MM.1S (cell line): ENCODE data around the gene ZNF335.

ENCODE experiments used
- DNase-seq: peaks from one replicate; pipeline ENCODE4 v3.0.0-alpha.2; 2015
- H2AFZ ChIP-seq: fragments of 300-600 bp; sonication (generic); 2 replicates; pipeline ENCODE4 v1.6.0; 2016; ENCODE audit warnings: antibody characterized with exemption, low read length
- H3F3A ChIP-seq: fragments of 300-600 bp; sonication (generic); 2 replicates; pipeline ENCODE4 v1.6.1; 2016; ENCODE audit warnings: mild to moderate bottlenecking, antibody characterized with exemption, low read length, moderate library complexity, mixed read lengths; ENCODE audit not compliant: insufficient read depth
- H3K27ac ChIP-seq: fragments of 300-600 bp; sonication (generic); 2 replicates; pipeline ENCODE4 v1.5.1; 2016; ENCODE audit warnings: mild to moderate bottlenecking, low read length
- H3K27me3 ChIP-seq: fragments of 300-600 bp; sonication (generic); replicated peaks from 2 replicates; pipeline ENCODE4 v1.6.0; 2016; ENCODE audit warnings: low read length; ENCODE audit not compliant: insufficient read depth
- H3K36me3 ChIP-seq: fragments of 300-600 bp; sonication (generic); replicated peaks from 2 replicates; pipeline ENCODE4 v1.6.1; 2016; ENCODE audit warnings: mild to moderate bottlenecking, low read length, mixed read lengths; ENCODE audit not compliant: insufficient read depth
- H3K4me1 ChIP-seq: fragments of 300-600 bp; sonication (generic); 2 replicates; pipeline ENCODE4 v1.6.1; 2016; ENCODE audit warnings: low read length, mixed read lengths
- H3K4me2 ChIP-seq: fragments of 300-600 bp; sonication (generic); 2 replicates; pipeline ENCODE4 v1.6.0; 2016; ENCODE audit warnings: low read depth, low read length
- H3K4me3 ChIP-seq: fragments of 300-600 bp; sonication (generic); 2 replicates; pipeline ENCODE4 v1.5.1; 2016; ENCODE audit warnings: low read length, mixed read lengths
- H3K79me2 ChIP-seq: fragments of 300-600 bp; sonication (generic); 2 replicates; pipeline ENCODE4 v1.6.1; 2016; ENCODE audit warnings: mixed run types, low read length, mixed read lengths
- H3K9ac ChIP-seq: fragments of 300-600 bp; sonication (generic); 2 replicates; pipeline ENCODE4 v1.6.1; 2016; ENCODE audit warnings: low read length, mixed read lengths
- H3K9me2 ChIP-seq: fragments of 300-600 bp; sonication (generic); replicated peaks from 2 replicates; pipeline ENCODE4 v1.6.1; 2016; ENCODE audit warnings: mild to moderate bottlenecking, low read length, mixed read lengths; ENCODE audit not compliant: insufficient read depth
- H3K9me3 ChIP-seq: fragments of 300-600 bp; sonication (generic); replicated peaks from 2 replicates; pipeline ENCODE4 v1.6.1; 2016; ENCODE audit warnings: mild to moderate bottlenecking, low read length, mixed read lengths; ENCODE audit not compliant: insufficient read depth
- H4K20me1 ChIP-seq: fragments of 300-600 bp; sonication (generic); 2 replicates; pipeline ENCODE4 v1.6.1; 2016; ENCODE audit warnings: mild to moderate bottlenecking, low read length, moderate library complexity, mixed read lengths; ENCODE audit not compliant: insufficient read depth
- EZH2 ChIP-seq: fragments of 300-600 bp; sonication (generic); optimal IDR thresholded peaks from 2 replicates; pipeline ENCODE3; 2017; ENCODE audit warnings: low read depth, mild to moderate bottlenecking, antibody characterized with exemption, low read length, mixed read lengths
- EZH2phosphoT487 ChIP-seq: fragments of 300-600 bp; sonication (generic); IDR thresholded peaks from 2 replicates; pipeline ENCODE4 v1.6.1; 2018; ENCODE audit warnings: antibody characterized with exemption, low read length
- TF ChIP-seq, protein P1 (sequence below): fragments of 300-600 bp; sonication (generic); IDR thresholded peaks from 2 replicates; pipeline ENCODE4 v1.5.1; 2016; ENCODE audit warnings: antibody characterized with exemption, low read length, mixed read lengths

The ZNF335 gene

DNA sequence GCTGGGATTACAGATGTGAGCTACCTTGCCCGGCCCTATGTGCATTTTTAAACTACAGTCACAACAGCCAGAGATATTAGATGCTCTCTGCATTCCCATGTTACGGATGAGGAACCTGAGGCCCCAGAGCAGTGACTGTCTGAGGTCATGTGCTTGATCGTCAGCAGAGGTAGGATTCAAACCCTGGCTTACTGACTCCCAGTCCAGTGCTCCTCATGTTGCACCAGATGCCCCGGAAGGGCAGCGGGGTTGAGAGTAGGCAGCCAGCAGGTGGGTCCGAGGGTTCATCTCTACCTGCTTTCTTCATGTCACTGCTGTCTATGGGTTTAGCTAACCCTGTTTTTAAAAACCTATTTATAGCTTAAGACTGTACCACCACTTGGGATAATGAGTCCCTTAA is 9.3 kb upstream of the ZNF335 start:
- no peak overlapping the region for H3K4me2 ChIP-seq
- no peak overlapping the region for H3K4me3 ChIP-seq
- H4K20me1 ChIP-seq = no peaks in the 10 kb centered on the region
- H2AFZ ChIP-seq = no peak overlapping the region
- no peaks in the 10 kb centered on the region for H3F3A ChIP-seq
- peaks cover 4% of the 10 kb centered on the region; the same call in 1 of the 2 replicates for H3K27me3 ChIP-seq
- no peaks in the 10 kb centered on the region for H3K9me2 ChIP-seq
- H3K36me3 ChIP-seq = no peaks in the 10 kb centered on the region
- no peak overlapping the region for H3K27ac ChIP-seq
- TF ChIP-seq EZH2 (no peak), EZH2phosphoT487 (no peak)
- TF ChIP-seq, protein P1, sequence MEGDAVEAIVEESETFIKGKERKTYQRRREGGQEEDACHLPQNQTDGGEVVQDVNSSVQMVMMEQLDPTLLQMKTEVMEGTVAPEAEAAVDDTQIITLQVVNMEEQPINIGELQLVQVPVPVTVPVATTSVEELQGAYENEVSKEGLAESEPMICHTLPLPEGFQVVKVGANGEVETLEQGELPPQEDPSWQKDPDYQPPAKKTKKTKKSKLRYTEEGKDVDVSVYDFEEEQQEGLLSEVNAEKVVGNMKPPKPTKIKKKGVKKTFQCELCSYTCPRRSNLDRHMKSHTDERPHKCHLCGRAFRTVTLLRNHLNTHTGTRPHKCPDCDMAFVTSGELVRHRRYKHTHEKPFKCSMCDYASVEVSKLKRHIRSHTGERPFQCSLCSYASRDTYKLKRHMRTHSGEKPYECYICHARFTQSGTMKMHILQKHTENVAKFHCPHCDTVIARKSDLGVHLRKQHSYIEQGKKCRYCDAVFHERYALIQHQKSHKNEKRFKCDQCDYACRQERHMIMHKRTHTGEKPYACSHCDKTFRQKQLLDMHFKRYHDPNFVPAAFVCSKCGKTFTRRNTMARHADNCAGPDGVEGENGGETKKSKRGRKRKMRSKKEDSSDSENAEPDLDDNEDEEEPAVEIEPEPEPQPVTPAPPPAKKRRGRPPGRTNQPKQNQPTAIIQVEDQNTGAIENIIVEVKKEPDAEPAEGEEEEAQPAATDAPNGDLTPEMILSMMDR = no peak
- no peaks in the 10 kb centered on the region for H3K9me3 ChIP-seq
- no peak for DNase-seq
- H3K4me1 ChIP-seq = no peaks in the 10 kb centered on the region
- no peak overlapping the region for H3K9ac ChIP-seq
- no peaks in the 10 kb centered on the region for H3K79me2 ChIP-seq

DNA sequence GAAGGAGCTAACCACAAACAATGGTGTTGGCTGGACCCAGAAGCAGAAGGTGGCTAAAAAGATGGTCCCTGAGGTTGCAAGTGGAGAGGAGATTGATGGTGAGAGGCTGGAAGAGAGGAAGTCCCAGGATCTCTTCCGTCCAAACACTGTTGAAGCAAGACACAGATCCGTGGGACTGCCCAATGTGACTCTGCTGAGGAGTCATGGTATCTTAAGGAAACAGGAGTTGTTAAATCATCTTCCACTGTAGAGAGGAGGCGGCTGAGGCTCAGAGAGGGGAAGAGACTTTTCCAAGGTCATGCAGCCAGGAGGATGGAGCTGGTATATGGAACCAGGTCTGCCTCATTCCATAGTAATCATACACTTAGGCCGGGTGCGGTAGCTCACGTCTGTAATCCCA is 4.1 kb upstream of the ZNF335 start:
- H3K27ac ChIP-seq = no peak overlapping the region
- 0 out of 2 replicates have a peak, but pooled peaks cover 4% of the 10 kb centered on the region for H3K4me1 ChIP-seq
- no peak overlapping the region for H3K4me2 ChIP-seq
- H4K20me1 ChIP-seq = no peaks in the 10 kb centered on the region
- TF ChIP-seq EZH2 (no peak), EZH2phosphoT487 (no peak)
- TF ChIP-seq, protein P1 = no peak
- no peaks in the 10 kb centered on the region for H3K9me2 ChIP-seq
- no peaks in the 10 kb centered on the region for H3K36me3 ChIP-seq
- H3K9ac ChIP-seq = no peak overlapping the region
- no peak overlapping the region for H3K4me3 ChIP-seq
- no peaks in the 10 kb centered on the region for H3K9me3 ChIP-seq
- H2AFZ ChIP-seq = no peak overlapping the region
- DNase-seq = no peak
- H3F3A ChIP-seq = no peaks in the 10 kb centered on the region
- peaks cover 5% of the 10 kb centered on the region for H3K79me2 ChIP-seq
- H3K27me3 ChIP-seq = no peaks in the 10 kb centered on the region

DNA sequence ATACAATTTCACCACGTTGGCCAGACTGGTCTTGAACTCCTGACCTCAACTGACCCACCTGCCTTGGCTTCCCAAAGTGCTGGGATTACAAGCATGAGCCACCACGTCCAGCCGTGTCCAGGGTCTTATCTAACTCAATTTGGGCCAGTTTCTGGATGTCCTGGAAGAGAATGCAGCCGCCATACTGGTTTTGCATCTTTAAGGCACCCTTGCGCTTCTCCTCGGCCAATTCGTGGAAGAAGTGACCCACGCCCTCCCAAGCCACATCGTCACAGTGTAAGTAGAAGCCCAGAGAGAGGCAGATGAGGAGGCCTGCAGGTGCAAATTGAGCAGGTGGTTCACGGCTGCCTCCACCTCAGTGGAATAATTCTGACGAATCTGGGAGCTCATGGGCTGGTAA is 3.7 kb upstream of the ZNF335 start:
- H3K9me2 ChIP-seq = no peaks in the 10 kb centered on the region
- no peak for TF ChIP-seq EZH2phosphoT487
- no peaks in the 10 kb centered on the region for H4K20me1 ChIP-seq
- peaks cover 4% of the 10 kb centered on the region; the same call in 1 of the 2 replicates for H3F3A ChIP-seq
- no peak overlapping the region for H2AFZ ChIP-seq
- H3K9me3 ChIP-seq = no peaks in the 10 kb centered on the region
- H3K27me3 ChIP-seq = no peaks in the 10 kb centered on the region
- no peak overlapping the region for H3K4me2 ChIP-seq
- no peaks in the 10 kb centered on the region for H3K36me3 ChIP-seq
- H3K27ac ChIP-seq = no peak overlapping the region
- H3K4me1 ChIP-seq = 0 out of 2 replicates have a peak, but pooled peaks cover 4% of the 10 kb centered on the region
- H3K4me3 ChIP-seq = no peak overlapping the region
- peaks cover 9% of the 10 kb centered on the region for H3K79me2 ChIP-seq
- DNase-seq = no peak
- no peak overlapping the region for H3K9ac ChIP-seq

DNA sequence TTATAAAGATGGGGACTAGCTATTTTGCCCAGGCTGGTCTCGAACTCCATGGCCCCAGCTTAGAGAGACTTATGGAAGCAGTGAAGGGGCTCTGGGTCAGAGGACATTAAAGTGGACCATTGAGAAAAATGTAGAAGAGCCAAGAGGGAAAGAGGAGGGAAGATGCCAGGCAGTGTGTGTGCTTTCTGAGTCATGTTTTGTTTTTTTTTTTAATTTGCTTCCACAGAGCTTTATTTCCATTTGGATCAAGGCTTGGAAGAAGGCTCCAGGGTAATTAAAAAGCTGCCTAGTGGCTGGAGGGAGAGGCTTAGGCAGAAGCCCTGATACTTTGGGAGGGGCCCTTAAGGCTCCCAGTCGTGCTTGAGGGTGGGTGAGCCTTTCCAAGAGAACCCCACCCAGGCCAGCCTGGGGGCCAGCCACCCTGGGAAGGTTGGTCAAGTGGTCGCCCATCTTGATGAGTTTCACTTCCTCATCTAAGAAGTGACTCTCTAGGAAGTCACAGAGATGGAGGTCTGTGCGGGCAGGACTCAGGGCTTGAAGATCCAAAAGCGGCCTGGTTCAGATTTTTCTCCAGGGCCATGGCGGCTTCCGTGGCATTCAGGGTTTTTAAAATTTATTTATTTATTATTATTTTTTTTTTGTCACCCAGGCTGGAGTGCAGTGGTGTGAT is 3.0 kb upstream of the ZNF335 start:
- no peaks in the 10 kb centered on the region for H3K9me3 ChIP-seq
- H3K9me2 ChIP-seq = no peaks in the 10 kb centered on the region
- peaks cover 8% of the 10 kb centered on the region; the same call in 1 of the 2 replicates for H3F3A ChIP-seq
- H3K27ac ChIP-seq = no peak overlapping the region
- H3K27me3 ChIP-seq = no peaks in the 10 kb centered on the region
- peaks cover 9% of the 10 kb centered on the region for H3K4me1 ChIP-seq
- no peak overlapping the region for H2AFZ ChIP-seq
- H3K9ac ChIP-seq = no peak overlapping the region
- H3K79me2 ChIP-seq = peaks cover 16% of the 10 kb centered on the region
- no peak overlapping the region for H3K4me2 ChIP-seq
- TF ChIP-seq EZH2phosphoT487 (no peak), EZH2 (no peak)
- TF ChIP-seq, protein P1 = no peak
- no peak for DNase-seq
- H4K20me1 ChIP-seq = no peaks in the 10 kb centered on the region
- H3K36me3 ChIP-seq = no peaks in the 10 kb centered on the region
- H3K4me3 ChIP-seq = no peak overlapping the region
